DMS 273 (cell line): ENCODE data around the gene TSHZ2.

Experiments
- DNase-seq: peaks from one replicate; lab custom pipeline; 2025; ENCODE audit not compliant: unreplicated experiment; lab: John Stamatoyannopoulos, UW

Gene TSHZ2

GRCh38 chr20:53126185-53126584, 154.0 kb downstream of the TSHZ2 start:
- DNase-seq, result peak; percentile 51

- DNase-seq, result no peak
Observed at GRCh38 chr20:53127027-53127426, 154.9 kb downstream of the TSHZ2 start.

GRCh38 chr20:53128004-53128403, 155.8 kb downstream of the TSHZ2 start:
- no peak for DNase-seq

DNA sequence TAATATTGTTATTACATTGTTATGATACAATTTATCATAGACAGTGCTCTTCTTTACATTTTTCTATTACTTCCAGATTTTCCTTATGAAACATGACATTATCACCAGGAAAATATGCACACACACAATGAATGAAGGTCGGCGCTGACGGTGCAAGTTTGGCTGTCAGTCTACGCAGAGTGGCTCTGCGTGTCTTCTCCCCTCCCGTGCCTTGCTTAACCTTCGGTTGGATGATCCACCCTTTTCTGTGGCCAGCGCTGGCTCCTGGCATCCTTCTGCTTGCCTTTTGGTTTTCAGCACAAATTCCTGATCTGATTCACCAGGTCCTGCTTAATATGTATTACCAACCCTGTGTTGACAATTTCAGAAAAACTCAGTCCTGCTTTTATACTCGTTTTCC, 157.4 kb downstream of the TSHZ2 start:
- DNase-seq, result no peak

- no peak for DNase-seq
Observed at GRCh38 chr20:53130795-53131194, 158.6 kb downstream of the TSHZ2 start.

- no peak for DNase-seq
Observed at GRCh38 chr20:53133125-53133524, 161.0 kb downstream of the TSHZ2 start.

DNA sequence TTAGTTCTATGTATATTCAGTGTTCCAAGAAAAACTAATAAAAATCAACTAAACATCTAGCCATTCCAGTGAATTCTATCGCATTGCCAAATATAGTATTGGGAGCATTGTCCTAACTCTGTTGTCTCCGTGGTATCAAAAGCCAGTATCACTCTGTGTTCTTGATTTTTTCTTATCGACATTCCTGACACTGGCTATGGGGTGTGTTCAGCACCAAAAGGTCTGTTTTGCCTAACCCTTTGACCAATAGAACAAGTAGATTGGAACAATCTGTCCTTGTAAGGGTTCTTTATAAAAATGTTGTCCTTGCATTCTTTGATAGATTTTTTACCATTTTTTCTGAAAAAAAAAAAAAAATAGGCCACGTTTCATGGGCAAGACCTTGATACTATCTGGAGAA, 161.5 kb downstream of the TSHZ2 start:
- no peak for DNase-seq

DNA sequence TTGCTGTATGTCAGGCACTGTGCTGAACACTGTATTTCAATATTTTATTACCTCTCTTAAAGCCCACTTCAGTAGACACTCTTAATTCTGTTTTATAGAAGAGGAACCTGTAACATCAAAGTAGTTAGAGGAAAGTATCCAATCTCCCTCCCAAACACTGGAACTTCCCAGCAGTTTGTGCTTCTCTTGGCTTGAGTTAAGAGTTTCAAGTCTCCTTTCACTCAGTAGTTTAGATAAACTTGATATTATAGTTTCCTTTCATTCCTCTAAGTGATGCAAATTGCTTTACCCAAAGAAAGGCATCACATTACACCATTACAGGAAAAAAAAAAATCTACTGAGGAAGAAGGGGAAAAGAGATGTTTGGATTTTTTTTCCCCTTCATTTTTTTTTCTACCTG, 164.3 kb downstream of the TSHZ2 start:
- peak; percentile 14 for DNase-seq

DNA sequence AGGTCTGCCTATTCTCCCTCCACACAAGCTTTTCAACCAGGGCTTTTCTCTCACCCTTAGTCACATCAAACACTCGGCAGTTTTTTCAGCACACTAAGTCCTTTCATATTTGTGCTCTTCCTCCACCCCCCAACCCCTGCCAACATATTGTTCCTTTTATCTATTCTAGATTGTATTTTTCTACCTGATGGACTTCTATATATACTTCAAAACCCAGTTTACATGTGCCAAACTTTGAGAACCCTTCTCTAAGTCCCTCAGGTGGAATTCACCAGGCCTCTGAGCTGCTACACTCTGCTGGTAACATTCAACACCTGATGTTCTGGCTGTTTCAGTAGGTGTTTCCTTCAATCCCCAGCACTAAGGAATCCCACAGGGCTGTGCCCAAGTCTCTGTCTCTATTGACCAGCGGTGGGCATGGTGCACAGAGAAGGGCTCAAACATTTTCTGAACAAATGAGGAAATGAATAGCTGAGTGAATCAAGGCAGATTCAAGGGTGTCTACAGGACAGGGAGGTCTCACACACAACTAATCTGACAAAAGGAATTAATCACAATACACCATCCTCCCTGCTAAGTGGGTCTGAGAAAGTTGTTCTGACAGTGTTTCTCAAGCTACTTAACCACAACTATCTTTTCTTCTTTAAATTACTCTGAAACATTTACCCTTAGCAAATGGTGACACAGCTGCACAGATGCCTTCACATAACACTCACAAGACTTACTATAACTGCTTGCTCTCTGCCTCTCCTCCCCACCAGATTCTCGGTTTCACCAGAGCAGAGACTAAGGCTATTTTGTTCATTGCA, 166.5 kb downstream of the TSHZ2 start:
- no peak for DNase-seq

DNA sequence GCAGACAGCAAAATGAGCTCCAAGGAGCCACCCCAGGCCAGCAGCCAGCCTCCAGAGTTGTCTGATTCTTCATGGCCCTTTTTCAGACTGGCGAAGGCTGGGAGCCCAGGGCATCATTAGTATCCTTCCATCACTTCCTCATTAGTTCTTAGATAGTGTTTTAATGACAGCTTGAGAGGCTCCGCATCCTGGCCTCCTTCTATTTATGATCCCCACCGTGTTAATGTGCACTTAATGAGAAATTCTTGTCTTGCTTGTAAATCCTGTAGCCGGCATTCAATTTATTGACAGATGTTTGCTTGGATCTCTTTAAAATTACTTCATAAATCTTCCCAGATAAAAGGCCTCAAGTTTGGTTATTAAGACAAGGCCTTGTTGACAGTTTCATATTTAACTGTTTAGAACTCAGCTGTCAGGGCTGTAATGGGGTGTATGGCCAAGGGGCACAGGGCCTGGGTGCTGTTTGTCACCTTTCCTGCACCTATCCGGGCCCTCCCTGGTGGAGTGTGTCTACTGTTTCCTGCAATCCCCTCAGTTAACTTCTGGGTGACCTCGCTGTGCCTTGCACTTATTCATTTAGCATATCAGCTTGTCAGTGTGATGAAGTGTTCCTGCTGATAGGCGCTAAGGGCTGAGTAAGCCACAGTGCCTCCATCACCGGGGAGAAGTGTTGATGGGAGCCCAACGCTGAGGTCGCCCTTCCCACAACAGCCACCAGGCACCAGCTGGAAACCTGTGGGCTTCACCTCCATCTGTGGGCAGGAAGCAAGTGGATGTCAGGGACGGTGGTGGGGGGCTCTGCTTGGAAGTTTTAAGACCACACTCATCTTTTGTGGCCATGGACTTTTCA, 169.3 kb downstream of the TSHZ2 start:
- peak; percentile 8 for DNase-seq

DNA sequence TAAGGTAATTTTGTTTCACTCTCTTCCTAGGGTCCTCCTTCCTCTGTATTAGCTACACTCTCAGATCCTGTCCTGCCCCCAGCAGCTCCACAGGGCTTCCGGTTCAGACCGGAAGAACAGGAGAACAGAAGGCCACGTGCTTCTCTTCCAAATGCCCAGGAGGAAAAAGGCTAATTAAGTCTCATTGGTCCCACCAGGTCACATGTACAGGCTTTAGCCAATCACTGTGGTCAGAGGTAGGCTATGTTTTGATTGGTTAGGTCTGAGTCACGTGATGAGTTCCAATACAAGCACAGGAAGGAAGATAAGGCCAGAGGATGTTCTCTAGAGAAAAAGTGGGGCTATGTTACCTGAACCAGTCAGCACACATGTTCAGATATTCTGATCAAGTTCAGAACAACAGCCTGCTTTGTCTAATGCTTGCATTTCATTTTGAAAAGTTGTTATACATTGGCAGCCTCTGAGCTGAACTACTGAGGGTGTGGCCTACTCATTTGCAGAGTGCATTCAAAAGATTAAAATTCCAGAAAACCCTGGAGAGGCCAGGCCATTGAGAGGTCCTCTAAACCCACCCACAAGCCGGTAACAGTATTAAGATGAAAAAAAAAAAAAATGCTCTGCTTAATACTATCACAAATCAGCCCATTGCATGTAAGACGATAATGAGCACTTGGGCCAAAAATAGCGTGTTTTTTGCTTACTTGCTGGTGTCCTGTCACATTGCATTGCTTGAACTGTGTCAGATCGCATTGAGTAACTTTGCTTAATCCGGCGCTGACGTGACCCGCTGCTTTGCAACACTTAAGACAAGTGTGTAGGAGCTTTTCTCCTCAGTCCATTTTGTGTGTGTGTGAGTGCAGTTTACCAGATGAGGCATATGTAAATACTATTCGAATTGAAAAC, 170.3 kb downstream of the TSHZ2 start:
- no peak for DNase-seq

DNA sequence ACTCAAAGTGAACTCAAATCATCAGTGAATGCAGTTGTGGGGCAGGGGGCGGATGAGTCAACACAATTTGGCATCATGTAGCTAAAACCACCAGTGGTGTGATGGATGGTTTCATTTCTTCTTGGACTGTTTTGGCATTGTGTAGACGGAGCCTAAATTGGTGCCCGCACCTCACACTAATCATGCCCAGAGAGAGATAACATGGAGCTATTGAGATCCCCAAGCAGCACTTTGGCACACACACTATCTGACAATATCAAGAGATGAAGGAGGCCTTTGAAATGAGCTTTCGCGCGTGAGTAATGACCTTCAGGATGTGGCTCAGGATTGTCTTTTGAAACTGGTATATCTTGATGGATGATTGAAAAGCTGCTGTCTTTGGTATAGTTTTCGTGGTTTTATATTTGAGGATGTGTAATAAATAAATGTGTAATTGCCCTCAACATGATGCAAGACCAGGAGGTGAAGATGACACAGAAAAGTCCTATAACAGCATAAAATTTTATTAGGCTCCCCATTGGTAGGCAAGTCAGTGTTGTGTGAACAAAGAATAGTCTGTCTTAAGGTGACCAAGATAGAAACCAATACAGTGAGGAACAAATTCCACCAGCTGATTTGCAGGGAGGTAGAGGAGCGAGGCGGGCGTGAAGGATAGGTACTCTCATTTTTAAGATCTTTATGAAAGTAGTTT, 174.2 kb downstream of the TSHZ2 start:
- no peak for DNase-seq

DNA sequence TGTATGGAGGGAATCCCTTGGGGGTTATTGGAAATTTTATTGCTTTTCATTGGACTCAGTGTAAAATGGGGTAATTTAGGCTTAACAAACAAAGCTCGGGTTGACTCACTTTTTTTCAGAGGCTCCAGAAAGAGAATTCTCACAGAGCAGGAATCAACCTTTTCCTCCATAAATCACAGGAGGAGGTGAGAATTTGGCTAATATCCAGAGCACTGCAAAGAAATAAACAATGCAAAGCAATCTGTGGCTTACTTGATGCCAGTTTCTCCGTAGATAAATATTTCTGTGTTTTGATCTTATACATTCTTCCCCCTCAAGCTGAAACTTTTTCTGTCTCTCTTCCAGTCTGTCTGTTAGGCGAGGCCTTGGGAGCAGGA, 176.6 kb downstream of the TSHZ2 start:
- DNase-seq, result no peak

GRCh38 chr20:53149148-53149889, 177.2 kb downstream of the TSHZ2 start:
- DNase-seq, result no peak

GRCh38 chr20:53149890-53150205, 177.7 kb downstream of the TSHZ2 start:
- no peak for DNase-seq

GRCh38 chr20:53150532-53150931, 178.4 kb downstream of the TSHZ2 start:
- DNase-seq, result no peak

- DNase-seq, result no peak
Observed at GRCh38 chr20:53152228-53152627, 180.1 kb downstream of the TSHZ2 start.

DNA sequence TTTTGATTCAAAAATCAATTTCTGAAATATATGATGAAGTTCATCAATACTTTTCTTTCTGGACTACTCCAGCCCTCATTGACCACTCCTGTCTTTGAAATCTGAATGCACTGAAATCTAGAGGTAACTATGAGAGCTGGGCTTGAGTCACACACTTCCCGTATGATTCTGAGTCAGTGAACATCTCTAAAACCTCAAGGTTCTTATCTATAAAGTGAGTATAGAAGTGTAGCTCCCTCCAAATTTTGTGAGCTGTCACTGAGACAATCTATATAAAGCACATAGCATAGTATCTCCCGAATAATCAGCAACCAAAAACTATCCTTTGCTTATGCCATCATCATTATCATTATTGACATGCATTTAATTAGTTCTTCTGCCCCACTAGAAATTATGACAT, 182.4 kb downstream of the TSHZ2 start:
- no peak for DNase-seq

GRCh38 chr20:53157443-53158408, 185.6 kb downstream of the TSHZ2 start:
- peak; percentile 82 for DNase-seq
